ENCODE data around the gene CD34. TPM values are rescaled to one million over a fixed set of nuclear protein-coding genes. Genes with fewer than 3 reads are reported as not detected.
A peak's percentile ranks its signal among the peaks of the same experiment; 100 is the strongest.

The CD34 gene
- total RNA-seq, 6 experiments from 2014 or later = 0.70 to 2.7 (median 2.2) TPM

DNA sequence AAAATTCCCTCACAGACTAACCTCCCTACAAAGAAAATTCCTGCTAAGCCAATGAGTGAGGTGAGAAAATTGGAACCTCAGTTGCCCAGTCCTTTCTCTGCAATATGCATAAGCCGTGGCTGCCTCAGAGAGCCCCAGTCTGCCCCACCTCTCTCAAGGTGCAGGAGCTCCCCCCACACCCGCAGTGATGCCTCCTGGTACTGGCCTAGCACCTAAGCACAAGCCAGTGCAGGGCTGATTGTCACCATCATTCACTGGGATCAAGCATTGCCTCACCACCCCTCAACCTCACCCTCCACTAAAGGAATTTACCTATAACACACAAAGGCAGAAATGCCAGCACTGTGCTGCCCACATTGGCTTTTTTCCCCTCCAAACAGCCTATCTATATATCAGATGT lies 56.9 kb downstream of the CD34 start:
- DNase-seq (no peak), ATAC-seq (no peak)
- no peaks in the 10 kb centered on the region for H3K36me3 ChIP-seq
- H3K27me3 ChIP-seq = no peaks in the 10 kb centered on the region
- H3K4me1 ChIP-seq = peaks cover 0 to 5% (median 0%) of the 10 kb centered on the region in 4 donors
- TF ChIP-seq, protein P1, sequence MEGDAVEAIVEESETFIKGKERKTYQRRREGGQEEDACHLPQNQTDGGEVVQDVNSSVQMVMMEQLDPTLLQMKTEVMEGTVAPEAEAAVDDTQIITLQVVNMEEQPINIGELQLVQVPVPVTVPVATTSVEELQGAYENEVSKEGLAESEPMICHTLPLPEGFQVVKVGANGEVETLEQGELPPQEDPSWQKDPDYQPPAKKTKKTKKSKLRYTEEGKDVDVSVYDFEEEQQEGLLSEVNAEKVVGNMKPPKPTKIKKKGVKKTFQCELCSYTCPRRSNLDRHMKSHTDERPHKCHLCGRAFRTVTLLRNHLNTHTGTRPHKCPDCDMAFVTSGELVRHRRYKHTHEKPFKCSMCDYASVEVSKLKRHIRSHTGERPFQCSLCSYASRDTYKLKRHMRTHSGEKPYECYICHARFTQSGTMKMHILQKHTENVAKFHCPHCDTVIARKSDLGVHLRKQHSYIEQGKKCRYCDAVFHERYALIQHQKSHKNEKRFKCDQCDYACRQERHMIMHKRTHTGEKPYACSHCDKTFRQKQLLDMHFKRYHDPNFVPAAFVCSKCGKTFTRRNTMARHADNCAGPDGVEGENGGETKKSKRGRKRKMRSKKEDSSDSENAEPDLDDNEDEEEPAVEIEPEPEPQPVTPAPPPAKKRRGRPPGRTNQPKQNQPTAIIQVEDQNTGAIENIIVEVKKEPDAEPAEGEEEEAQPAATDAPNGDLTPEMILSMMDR (IDR thresholded peaks at IDR 0.05) = no peak
- TF ChIP-seq POLR2A (IDR thresholded peaks at IDR 0.05) = no peak
- no peaks in the 10 kb centered on the region for H3K9me3 ChIP-seq
- intact Hi-C loops (cut with DNase I) = no loop called here
- no peak overlapping the region for H3K4me3 ChIP-seq
- H3K27ac ChIP-seq = no peak overlapping the region
- WGBS (ENCODE audit: insufficient coverage, low coverage, low lambda C conversion rate, missing lambda C conversion rate) = no CpG with 5 or more reads among the region's 2 CpGs

GRCh38 chr1:207853372-207853757 lies 57.6 kb downstream of the CD34 start:
- H3K4me3 ChIP-seq = no peak overlapping the region
- H3K27ac ChIP-seq = no peak overlapping the region

DNA sequence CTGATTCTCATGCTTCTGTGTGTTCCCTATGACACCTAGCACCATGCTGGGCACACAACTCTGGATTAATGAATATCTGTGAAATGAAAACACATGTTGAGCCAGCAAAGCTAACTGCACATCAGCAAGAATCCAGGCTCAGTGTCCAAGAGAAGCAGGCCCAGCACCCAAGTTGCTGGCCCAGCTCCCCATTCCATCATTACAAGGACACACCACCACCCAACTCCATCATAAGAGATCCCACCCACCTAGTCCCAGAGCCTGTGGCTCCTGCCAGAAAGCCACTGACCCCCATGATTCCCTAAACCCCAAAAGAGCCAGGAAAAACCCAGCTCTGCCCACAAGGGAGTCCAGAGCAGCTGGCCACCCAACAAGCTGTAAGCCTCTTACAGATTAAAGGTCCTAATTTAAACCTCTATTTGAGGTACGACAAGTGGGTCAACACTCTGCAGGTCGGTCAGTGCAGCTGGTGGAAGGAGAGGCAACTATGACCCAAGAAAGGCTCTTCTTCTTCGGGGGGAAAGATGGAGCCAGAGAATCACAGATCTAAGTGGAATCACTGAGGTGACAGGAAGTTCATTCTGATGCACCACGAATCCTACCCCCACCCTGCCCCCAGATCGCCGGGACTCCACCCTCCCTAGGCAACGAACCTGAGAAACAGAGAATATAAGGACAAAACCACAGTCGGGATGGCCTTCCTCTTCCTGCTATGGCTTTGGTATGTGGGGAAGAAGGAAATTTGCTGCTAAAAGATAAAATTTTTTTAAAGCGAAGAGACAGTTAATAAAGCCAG lies 58.2 kb downstream of the CD34 start:
- intact Hi-C loops (cut with DNase I) = no loop called here
- WGBS (ENCODE audit: insufficient coverage, low coverage, low lambda C conversion rate, missing lambda C conversion rate) = 32% methylated on average over 8 of the region's 9 CpGs
- TF ChIP-seq POLR2A (IDR thresholded peaks at IDR 0.05) = no peak
- TF ChIP-seq, protein P1 (IDR thresholded peaks at IDR 0.05) = no peak
- DNase-seq (no peak), ATAC-seq (peak in 2 of 4 donors; percentile 3 to 4)
- Histone ChIP-seq H3K9me3 (no peaks in the 10 kb centered on the region), H3K4me1 (peaks cover 0 to 16% (median 2%) of the 10 kb centered on the region in 4 donors), H3K36me3 (no peaks in the 10 kb centered on the region), H3K27me3 (no peaks in the 10 kb centered on the region), H3K4me3 (no peak overlapping the region), H3K27ac (no peak overlapping the region)

More at GRCh38 chr1:207853372-207853757, 57.6 kb downstream of the CD34 start:
- intact Hi-C loops (cut with DNase I) = no loop called here
- Histone ChIP-seq H3K36me3 (no peaks in the 10 kb centered on the region), H3K4me1 (peaks cover 0 to 11% (median 2%) of the 10 kb centered on the region in 4 donors), H3K9me3 (no peaks in the 10 kb centered on the region), H3K27me3 (no peaks in the 10 kb centered on the region)
- TF ChIP-seq, protein P1 (IDR thresholded peaks at IDR 0.05) = no peak
- TF ChIP-seq POLR2A (IDR thresholded peaks at IDR 0.05) = no peak
- no peak for DNase-seq
- WGBS (ENCODE audit: insufficient coverage, low coverage, low lambda C conversion rate, missing lambda C conversion rate) = no CpG with 5 or more reads among the region's 1 CpG
- ATAC-seq = peak; percentile 16 to 42 (median 40)

DNA sequence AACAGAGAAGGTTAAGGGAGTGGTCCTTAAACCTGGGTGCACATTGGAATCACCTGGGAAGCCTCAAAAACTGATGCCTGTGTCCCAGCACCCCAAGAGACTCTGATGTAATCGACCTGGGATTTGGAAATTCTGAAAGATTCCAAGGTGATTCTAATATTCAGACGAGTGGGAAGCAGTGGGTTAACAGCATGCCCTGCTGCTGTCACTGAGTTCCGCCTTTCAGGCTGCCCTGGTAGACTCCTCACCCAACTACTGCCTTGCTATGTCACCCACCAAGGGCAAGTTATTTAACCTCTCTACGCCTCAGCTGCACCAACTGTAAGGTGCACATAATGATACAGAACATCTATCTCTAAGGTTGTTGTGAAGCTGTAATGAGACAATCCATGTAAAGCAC lies 59.2 kb downstream of the CD34 start:
- Histone ChIP-seq H3K4me3 (no peak overlapping the region), H3K4me1 (peaks cover 0 to 16% (median 2%) of the 10 kb centered on the region in 4 donors), H3K27me3 (no peaks in the 10 kb centered on the region), H3K36me3 (no peaks in the 10 kb centered on the region), H3K27ac (no peak overlapping the region), H3K9me3 (no peaks in the 10 kb centered on the region)
- ATAC-seq (no peak), DNase-seq (no peak)
- TF ChIP-seq POLR2A (IDR thresholded peaks at IDR 0.05) = no peak
- TF ChIP-seq, protein P1 (IDR thresholded peaks at IDR 0.05) = no peak
- 95% methylated on average over 4 of the region's 4 CpGs for WGBS (ENCODE audit: insufficient coverage, low coverage, low lambda C conversion rate, missing lambda C conversion rate)
- intact Hi-C loops (cut with DNase I) = no loop called here

Measured in right lobe of liver (tissue), 6 donors.